Stimulated activated CD4-positive, alpha-beta T cell treated with anti-CD3 and anti-CD28 coated beads, Interleukin-2, amount 100 ng/mL, for 48 hours (primary cell): Measurements from ENCODE around the gene SNTB2.
A peak's percentile ranks its signal among the peaks of the same experiment; 100 is the strongest.
"Not testable (repeated sequence)": the region's sequence is repeated elsewhere in the genome, so short reads cannot be mapped to it uniquely, and the experiment has no call there.

Experiments
- DNase-seq, 2 donors: peaks; one replicate each; pipeline ENCODE4 v3.0.0-alpha.2; 2020

Gene SNTB2

GRCh38 chr16:69294051-69294450 is 107.1 kb downstream of the SNTB2 start:
- DNase-seq: no peak

GRCh38 chr16:69296771-69297170 is 109.8 kb downstream of the SNTB2 start:
- DNase-seq: not testable (repeated sequence)

- DNase-seq: no peak
Observed at GRCh38 chr16:69298261-69298660, 111.3 kb downstream of the SNTB2 start.

GRCh38 chr16:69301187-69301586 is 114.2 kb downstream of the SNTB2 start:
- no peak for DNase-seq

GRCh38 chr16:69301861-69302260 is 114.9 kb downstream of the SNTB2 start:
- no peak for DNase-seq

- DNase-seq: no peak
Observed at GRCh38 chr16:69302301-69302700, 115.3 kb downstream of the SNTB2 start.

- DNase-seq: no peak
Observed at GRCh38 chr16:69306031-69306430, 119.1 kb downstream of the SNTB2 start.

- no peak for DNase-seq
Observed at GRCh38 chr16:69307091-69307490, 120.1 kb downstream of the SNTB2 start.

- no peak for DNase-seq
Observed at GRCh38 chr16:69307856-69308255, 120.9 kb downstream of the SNTB2 start.

- no peak for DNase-seq
Observed at GRCh38 chr16:69309316-69309715, 122.4 kb downstream of the SNTB2 start.

GRCh38 chr16:69310653-69311532 is 123.9 kb downstream of the SNTB2 start, which contains the start of gene VPS4A:
VPS4A (plus strand) TSS chr16:69311350; CDS start chr16:69311512, 162 bp downstream.
- DNase-seq: peak; percentile 99

GRCh38 chr16:69311533-69312387 is 124.8 kb downstream of the SNTB2 start:
- peak; percentile 28 to 41 for DNase-seq

- no peak for DNase-seq
Observed at GRCh38 chr16:69313469-69313868, 126.5 kb downstream of the SNTB2 start.

GRCh38 chr16:69314534-69314933 is 127.6 kb downstream of the SNTB2 start:
- DNase-seq: no peak

- no peak for DNase-seq
Observed at GRCh38 chr16:69315486-69316311, 128.7 kb downstream of the SNTB2 start.

GRCh38 chr16:69316595-69317034 is 129.7 kb downstream of the SNTB2 start:
- no peak for DNase-seq

GRCh38 chr16:69318177-69318910 is 131.4 kb downstream of the SNTB2 start:
- no peak for DNase-seq

GRCh38 chr16:69318911-69319289 is 131.9 kb downstream of the SNTB2 start:
- DNase-seq: no peak

GRCh38 chr16:69319381-69319780 is 132.4 kb downstream of the SNTB2 start:
- DNase-seq: no peak

GRCh38 chr16:69319826-69320739 is 133.1 kb downstream of the SNTB2 start:
- no peak for DNase-seq

- no peak for DNase-seq
Observed at GRCh38 chr16:69320740-69321073, 133.7 kb downstream of the SNTB2 start.
